Calu3 (cell line): ENCODE results near the gene ANKRD12. TPM values are rescaled to one million over a fixed set of nuclear protein-coding genes. Genes with fewer than 3 reads are reported as not detected.

Source experiments
- BruUV-seq: library from RNA; stranded (reverse); fragments of 400-500 nt; replicated peaks from 2 replicates; lab custom pipeline; 2021; lab: Mats Ljungman, UMichigan
- CTCF ChIA-PET: fragments of 300-600 bp; sonication (Branson Sonifier 250); formaldehyde crosslinking; loops from one replicate; lab custom pipeline; 2022; ENCODE audit warnings: antibody characterized with exemption; lab: Charles Lee
- DNase-seq: peaks from one replicate; pipeline ENCODE4 v3.0.0; 2022
- H3K27ac Mint-ChIP-seq: one replicate; pipeline ENCODE4 v1.8.0; 2022; ENCODE audit warnings: mixed read lengths; ENCODE audit not compliant: unreplicated experiment
- H3K27me3 Mint-ChIP-seq: one replicate; pipeline ENCODE4 v1.8.0; 2022; ENCODE audit warnings: mixed read lengths; ENCODE audit not compliant: unreplicated experiment
- H3K36me3 Mint-ChIP-seq: one replicate; pipeline ENCODE4 v1.8.0; 2022; ENCODE audit warnings: mild to moderate bottlenecking, moderate library complexity, mixed read lengths; ENCODE audit not compliant: insufficient read depth, unreplicated experiment
- H3K4me1 Mint-ChIP-seq: one replicate; pipeline ENCODE4 v1.8.0; 2022; ENCODE audit warnings: mild to moderate bottlenecking, low read depth, mixed read lengths; ENCODE audit not compliant: unreplicated experiment
- H3K4me3 Mint-ChIP-seq: one replicate; pipeline ENCODE4 v1.8.0; 2022; ENCODE audit warnings: mild to moderate bottlenecking, low read depth, moderate library complexity, mixed read lengths; ENCODE audit not compliant: unreplicated experiment
- H3K9me3 Mint-ChIP-seq: one replicate; pipeline ENCODE4 v1.8.0; 2022; ENCODE audit warnings: low read depth, mixed read lengths; ENCODE audit not compliant: unreplicated experiment
- CTCF ChIP-seq: fragments of 200-600 bp; IDR thresholded peaks from one replicate; pipeline ENCODE4 v1.8.0; 2022; ENCODE audit warnings: antibody characterized with exemption; ENCODE audit not compliant: unreplicated experiment
- intact Hi-C: fragments of 100-400 bp; cut with micrococcal nuclease; formaldehyde crosslinking; loops from one replicate; pipeline ENCODE4 v1.10.0; 2022; ENCODE audit not compliant: unreplicated experiment
- total RNA-seq: library from RNA; stranded (reverse); gene quantifications from 2 replicates; pipeline ENCODE4 v1.2.3, GENCODE V29; 2022

Gene ANKRD12
- total RNA-seq, 1 experiment from 2014 or later, result 40.7 TPM

- H3K9me3 Mint-ChIP-seq, result no peaks in the 10 kb centered on the region
- no peak overlapping the region for H3K4me3 Mint-ChIP-seq
- peaks cover 72% of the 10 kb centered on the region for H3K36me3 Mint-ChIP-seq
- peaks cover 8% of the 10 kb centered on the region for H3K4me1 Mint-ChIP-seq
- BruUV-seq, result no TSS peak
- CTCF ChIA-PET, result no interaction called here
- DNase-seq, result no peak
- intact Hi-C loops, result no loop called here
- H3K27ac Mint-ChIP-seq, result no peak overlapping the region
- H3K27me3 Mint-ChIP-seq, result no peaks in the 10 kb centered on the region
- no peak for TF ChIP-seq CTCF
Measured at GRCh38 chr18:9124824-9125223, 11.8 kb upstream of the ANKRD12 start.

- peaks cover 64% of the 10 kb centered on the region for H3K36me3 Mint-ChIP-seq
- DNase-seq, result no peak
- H3K9me3 Mint-ChIP-seq, result no peaks in the 10 kb centered on the region
Measured at GRCh38 chr18:9126337-9126736, 10.2 kb upstream of the ANKRD12 start.

GRCh38 chr18:9130195-9130594, 6.4 kb upstream of the ANKRD12 start:
- intact Hi-C loops, result loop anchor here (10.0 kb wide), 1 partner anchor 425 kb away; the partner anchor contains the start of gene MTCL1
- no peaks in the 10 kb centered on the region for H3K27me3 Mint-ChIP-seq
- no peak for DNase-seq
- peaks cover 37% of the 10 kb centered on the region for H3K4me1 Mint-ChIP-seq
- no peaks in the 10 kb centered on the region for H3K9me3 Mint-ChIP-seq
- H3K27ac Mint-ChIP-seq, result no peak overlapping the region
- no peak for TF ChIP-seq CTCF
- no peak overlapping the region for H3K4me3 Mint-ChIP-seq
- CTCF ChIA-PET, result no interaction called here
- H3K36me3 Mint-ChIP-seq, result peaks cover 72% of the 10 kb centered on the region
- no TSS peak for BruUV-seq

More at GRCh38 chr18:9126337-9126736, 10.2 kb upstream of the ANKRD12 start:
- TF ChIP-seq CTCF, result no peak
- intact Hi-C loops, result no loop called here
- Mint-ChIP-seq H3K4me3 (no peak overlapping the region), H3K4me1 (peaks cover 12% of the 10 kb centered on the region), H3K27me3 (no peaks in the 10 kb centered on the region), H3K27ac (no peak overlapping the region)
- CTCF ChIA-PET, result interaction anchor here (0.7 kb wide), 1 partner anchor 17 kb away, joined by 3 read pairs; no protein-coding TSS in a partner anchor
- BruUV-seq, result no TSS peak

- peaks cover 71% of the 10 kb centered on the region for H3K36me3 Mint-ChIP-seq
- H3K4me3 Mint-ChIP-seq, result no peak overlapping the region
- no peaks in the 10 kb centered on the region for H3K9me3 Mint-ChIP-seq
- no peak overlapping the region for H3K27ac Mint-ChIP-seq
- no TSS peak for BruUV-seq
- DNase-seq, result no peak
- CTCF ChIA-PET, result no interaction called here
- TF ChIP-seq CTCF, result no peak
- H3K27me3 Mint-ChIP-seq, result no peaks in the 10 kb centered on the region
- peaks cover 37% of the 10 kb centered on the region for H3K4me1 Mint-ChIP-seq
- intact Hi-C loops, result loop anchor here (10.0 kb wide), 1 partner anchor 426 kb away; the partner anchor contains the start of gene MTCL1
Measured at GRCh38 chr18:9130806-9131205, 5.8 kb upstream of the ANKRD12 start.
